ENCODE data around the gene SHISA7.

Gene SHISA7

GRCh38 chr19:55443045-55443823 is at the start of gene SHISA7:
Gene SHISA7, minus strand, starts transcription at chr19:55443300. Its CDS starts 437 bp downstream, at chr19:55442863.
- Histone ChIP-seq H3K9ac (no peak within 1 kb of the TSS), H3K4me1 (ENCODE audit: low read depth, poor library complexity, severe bottlenecking) (no peaks in the 10 kb centered on the region), H2AFZ (ENCODE audit: low read depth) (no peak within 1 kb of the TSS), H3K36me3 (ENCODE audit: insufficient read depth) (no peaks in the 10 kb centered on the region), H3K4me2 (no peak within 1 kb of the TSS), H3K4me3 (IDR thresholded peaks at IDR 0.05; ENCODE audit: insufficient read depth, low read depth, low read length) (no peak within 1 kb of the TSS), H3K27me3 (ENCODE audit: insufficient read depth, low read depth) (peaks cover 73% of the 10 kb centered on the region), H3K79me2 (ENCODE audit: insufficient read depth, low read depth) (no peaks in the 10 kb centered on the region), H4K20me1 (ENCODE audit: insufficient read depth) (no peaks in the 10 kb centered on the region), H3K27ac (no peak within 1 kb of the TSS)
- TF ChIP-seq CTCF (conservative IDR thresholded peaks at IDR 0.05; ENCODE audit: low read depth, low read length) = no peak

GRCh38 chr19:55492362-55492944 is 49.4 kb upstream of the SHISA7 start:
- no peak for TF ChIP-seq CTCF (conservative IDR thresholded peaks at IDR 0.05; ENCODE audit: low read depth, low read length)
- Histone ChIP-seq H3K27me3 (ENCODE audit: insufficient read depth, low read depth) (peaks cover 85% of the 10 kb centered on the region), H3K4me2 (no peak overlapping the region), H3K4me3 (IDR thresholded peaks at IDR 0.05; ENCODE audit: insufficient read depth, low read depth, low read length) (no peak overlapping the region), H2AFZ (ENCODE audit: low read depth) (no peak overlapping the region), H3K36me3 (ENCODE audit: insufficient read depth) (no peaks in the 10 kb centered on the region), H3K79me2 (ENCODE audit: insufficient read depth, low read depth) (no peaks in the 10 kb centered on the region), H3K9ac (no peak overlapping the region), H3K4me1 (ENCODE audit: low read depth, poor library complexity, severe bottlenecking) (no peaks in the 10 kb centered on the region), H4K20me1 (ENCODE audit: insufficient read depth) (no peaks in the 10 kb centered on the region), H3K27ac (no peak overlapping the region)

GRCh38 chr19:55491546-55492360 is 48.7 kb upstream of the SHISA7 start:
- H4K20me1 ChIP-seq (ENCODE audit: insufficient read depth) = no peaks in the 10 kb centered on the region
- H3K9ac ChIP-seq = no peak overlapping the region
- H3K4me2 ChIP-seq = no peak overlapping the region
- peaks cover 84% of the 10 kb centered on the region for H3K27me3 ChIP-seq (ENCODE audit: insufficient read depth, low read depth)
- H3K79me2 ChIP-seq (ENCODE audit: insufficient read depth, low read depth) = no peaks in the 10 kb centered on the region
- H3K4me1 ChIP-seq (ENCODE audit: low read depth, poor library complexity, severe bottlenecking) = no peaks in the 10 kb centered on the region
- H3K36me3 ChIP-seq (ENCODE audit: insufficient read depth) = no peaks in the 10 kb centered on the region
- no peak for TF ChIP-seq CTCF (conservative IDR thresholded peaks at IDR 0.05; ENCODE audit: low read depth, low read length)
- no peak overlapping the region for H2AFZ ChIP-seq (ENCODE audit: low read depth)
- H3K4me3 ChIP-seq (IDR thresholded peaks at IDR 0.05; ENCODE audit: insufficient read depth, low read depth, low read length) = no peak overlapping the region
- no peak overlapping the region for H3K27ac ChIP-seq

- Histone ChIP-seq H3K36me3 (ENCODE audit: insufficient read depth) (no peaks in the 10 kb centered on the region), H2AFZ (ENCODE audit: low read depth) (no peak overlapping the region), H3K4me1 (ENCODE audit: low read depth, poor library complexity, severe bottlenecking) (no peaks in the 10 kb centered on the region), H3K27ac (no peak overlapping the region), H3K9ac (no peak overlapping the region), H3K79me2 (ENCODE audit: insufficient read depth, low read depth) (no peaks in the 10 kb centered on the region), H3K4me2 (no peak overlapping the region), H3K27me3 (ENCODE audit: insufficient read depth, low read depth) (peaks cover 77% of the 10 kb centered on the region), H4K20me1 (ENCODE audit: insufficient read depth) (no peaks in the 10 kb centered on the region), H3K4me3 (IDR thresholded peaks at IDR 0.05; ENCODE audit: insufficient read depth, low read depth, low read length) (no peak overlapping the region)
- TF ChIP-seq CTCF (conservative IDR thresholded peaks at IDR 0.05; ENCODE audit: low read depth, low read length) = no peak
Measured at GRCh38 chr19:55490478-55491432, 47.7 kb upstream of the SHISA7 start.
